WTC11 (cell line): ENCODE measurements around the gene AKTIP.

ENCODE experiments used
- NR3C1 ChIP-seq: sonication (generic); formaldehyde crosslinking; conservative IDR thresholded peaks from 2 replicates; pipeline ENCODE4 v1.8.1; 2023; ENCODE audit warnings: low read depth, mild to moderate bottlenecking, missing genetic modification reagents
- SP1 ChIP-seq: sonication (generic); formaldehyde crosslinking; conservative IDR thresholded peaks from 2 replicates; pipeline ENCODE4 v1.8.1; 2022; ENCODE audit warnings: missing genetic modification reagents
- TEAD4 ChIP-seq: sonication (generic); formaldehyde crosslinking; IDR thresholded peaks from 2 replicates; pipeline ENCODE4 v1.8.0; 2022; ENCODE audit warnings: mild to moderate bottlenecking, missing genetic modification reagents
- TF ChIP-seq, protein P1 (sequence below): fragments of 200-600 bp; IDR thresholded peaks from 2 replicates; pipeline ENCODE4 v1.8.0; 2022; ENCODE audit warnings: antibody characterized with exemption

DNA sequence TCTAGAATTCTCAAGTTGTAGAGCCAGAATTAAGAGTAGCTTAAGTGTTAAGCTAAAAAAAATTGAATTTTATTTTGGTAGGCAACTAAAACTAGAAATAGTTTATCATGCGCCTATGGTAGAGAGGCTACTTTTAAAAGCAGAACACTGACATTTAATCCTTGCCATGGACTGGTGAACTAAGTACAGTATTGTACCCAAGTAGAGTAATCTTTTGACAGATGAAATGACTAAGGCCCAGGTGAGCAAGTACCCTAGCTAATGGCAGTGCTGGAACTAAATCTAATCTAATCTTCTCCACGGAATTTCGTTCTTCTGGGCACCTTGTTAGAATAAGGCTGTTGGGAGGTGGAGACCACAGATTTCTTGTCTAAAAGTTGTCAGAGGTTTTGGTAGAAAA, 56.9 kb downstream of the AKTIP start:
- TF ChIP-seq TEAD4 (no peak), NR3C1 (CRISPR knock-in tag) (no peak), SP1 (CRISPR knock-in tag) (no peak)
- TF ChIP-seq, protein P1, sequence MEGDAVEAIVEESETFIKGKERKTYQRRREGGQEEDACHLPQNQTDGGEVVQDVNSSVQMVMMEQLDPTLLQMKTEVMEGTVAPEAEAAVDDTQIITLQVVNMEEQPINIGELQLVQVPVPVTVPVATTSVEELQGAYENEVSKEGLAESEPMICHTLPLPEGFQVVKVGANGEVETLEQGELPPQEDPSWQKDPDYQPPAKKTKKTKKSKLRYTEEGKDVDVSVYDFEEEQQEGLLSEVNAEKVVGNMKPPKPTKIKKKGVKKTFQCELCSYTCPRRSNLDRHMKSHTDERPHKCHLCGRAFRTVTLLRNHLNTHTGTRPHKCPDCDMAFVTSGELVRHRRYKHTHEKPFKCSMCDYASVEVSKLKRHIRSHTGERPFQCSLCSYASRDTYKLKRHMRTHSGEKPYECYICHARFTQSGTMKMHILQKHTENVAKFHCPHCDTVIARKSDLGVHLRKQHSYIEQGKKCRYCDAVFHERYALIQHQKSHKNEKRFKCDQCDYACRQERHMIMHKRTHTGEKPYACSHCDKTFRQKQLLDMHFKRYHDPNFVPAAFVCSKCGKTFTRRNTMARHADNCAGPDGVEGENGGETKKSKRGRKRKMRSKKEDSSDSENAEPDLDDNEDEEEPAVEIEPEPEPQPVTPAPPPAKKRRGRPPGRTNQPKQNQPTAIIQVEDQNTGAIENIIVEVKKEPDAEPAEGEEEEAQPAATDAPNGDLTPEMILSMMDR, result no peak
